B cell (primary cell): ENCODE data around the gene ELAVL3.

ENCODE experiments used
- EZH2 ChIP-seq: IDR thresholded peaks from 2 replicates; pipeline ENCODE4 v1.6.1; 2012; ENCODE audit warnings: borderline replicate concordance, low read depth, mild to moderate bottlenecking, moderate library complexity, low read length; ENCODE audit not compliant: insufficient read depth, poor library complexity, severe bottlenecking
- TF ChIP-seq, protein P1 (sequence below): fragments of 200-600 bp; IDR thresholded peaks from one replicate; pipeline ENCODE4 v1.8.0; 2022; ENCODE audit warnings: antibody characterized with exemption, mild to moderate bottlenecking

DNA sequence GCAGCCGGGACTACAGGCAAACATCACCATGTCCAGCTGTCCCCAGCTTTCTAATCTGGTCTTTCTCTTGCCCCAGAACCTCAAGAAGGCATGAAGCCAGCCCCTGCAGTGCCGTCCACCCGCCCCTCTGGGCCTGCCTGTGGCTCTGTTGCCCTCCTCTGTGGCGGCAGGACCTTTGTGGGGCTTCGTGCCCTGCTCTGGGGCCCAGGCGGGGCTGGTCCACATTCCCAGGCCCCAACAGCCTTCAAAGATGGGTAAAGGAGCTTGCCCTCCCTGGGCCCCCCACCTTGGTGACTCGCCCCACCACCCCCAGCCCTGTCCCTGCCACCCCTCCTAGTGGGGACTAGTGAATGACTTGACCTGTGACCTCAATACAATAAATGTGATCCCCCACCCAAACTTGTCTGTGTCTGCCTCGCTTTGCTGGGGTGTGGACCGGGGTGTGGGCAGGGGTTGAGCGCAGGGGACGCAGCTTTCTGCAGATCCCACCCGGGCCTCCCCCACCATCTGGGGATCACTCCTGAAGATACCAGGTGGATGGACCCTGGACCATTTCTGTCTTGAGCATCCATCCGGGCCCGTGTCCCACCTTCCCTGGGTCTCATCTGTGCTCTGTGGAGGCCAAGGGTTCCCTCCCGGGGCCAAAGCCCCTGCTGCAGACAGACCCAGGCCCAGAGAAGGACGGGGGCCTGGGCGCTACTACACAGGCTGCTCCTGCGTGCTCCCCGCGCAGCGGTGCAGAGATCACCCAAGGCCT lies 30.1 kb downstream of the ELAVL3 start:
- no peak for TF ChIP-seq EZH2
- TF ChIP-seq, protein P1, sequence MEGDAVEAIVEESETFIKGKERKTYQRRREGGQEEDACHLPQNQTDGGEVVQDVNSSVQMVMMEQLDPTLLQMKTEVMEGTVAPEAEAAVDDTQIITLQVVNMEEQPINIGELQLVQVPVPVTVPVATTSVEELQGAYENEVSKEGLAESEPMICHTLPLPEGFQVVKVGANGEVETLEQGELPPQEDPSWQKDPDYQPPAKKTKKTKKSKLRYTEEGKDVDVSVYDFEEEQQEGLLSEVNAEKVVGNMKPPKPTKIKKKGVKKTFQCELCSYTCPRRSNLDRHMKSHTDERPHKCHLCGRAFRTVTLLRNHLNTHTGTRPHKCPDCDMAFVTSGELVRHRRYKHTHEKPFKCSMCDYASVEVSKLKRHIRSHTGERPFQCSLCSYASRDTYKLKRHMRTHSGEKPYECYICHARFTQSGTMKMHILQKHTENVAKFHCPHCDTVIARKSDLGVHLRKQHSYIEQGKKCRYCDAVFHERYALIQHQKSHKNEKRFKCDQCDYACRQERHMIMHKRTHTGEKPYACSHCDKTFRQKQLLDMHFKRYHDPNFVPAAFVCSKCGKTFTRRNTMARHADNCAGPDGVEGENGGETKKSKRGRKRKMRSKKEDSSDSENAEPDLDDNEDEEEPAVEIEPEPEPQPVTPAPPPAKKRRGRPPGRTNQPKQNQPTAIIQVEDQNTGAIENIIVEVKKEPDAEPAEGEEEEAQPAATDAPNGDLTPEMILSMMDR, result no peak
